Neuronal stem cell (in vitro differentiated cells): ENCODE data around the gene CFAP126.

ENCODE experiments used
- DNase-seq: peaks from one replicate; pipeline ENCODE4 v3.0.0-alpha.2; 2013; ENCODE audit warnings: low spot score
- H2AFZ ChIP-seq: one replicate; pipeline ENCODE4 v1.6.1; 2013; ENCODE audit warnings: mild to moderate bottlenecking, low read length, inconsistent platforms
- H2AK5ac ChIP-seq: 2 replicates; pipeline ENCODE4 v1.6.1; 2013; ENCODE audit warnings: low read depth, mild to moderate bottlenecking, inconsistent platforms, low read length, moderate library complexity, mixed read lengths
- H2BK120ac ChIP-seq: 2 replicates; pipeline ENCODE4 v1.6.1; 2013; ENCODE audit warnings: low read depth, mild to moderate bottlenecking, inconsistent platforms, low read length, moderate library complexity, mixed read lengths
- H2BK12ac ChIP-seq: one replicate; pipeline ENCODE4 v1.6.1; 2013; ENCODE audit warnings: low read length, inconsistent platforms
- H2BK15ac ChIP-seq: 2 replicates; pipeline ENCODE4 v1.6.1; 2013; ENCODE audit warnings: mild to moderate bottlenecking, low read length, inconsistent platforms, mixed read lengths
- H2BK5ac ChIP-seq: one replicate; pipeline ENCODE4 v1.6.1; 2013; ENCODE audit warnings: inconsistent platforms, mild to moderate bottlenecking, low read length, moderate library complexity
- H3K14ac ChIP-seq: one replicate; pipeline ENCODE4 v1.6.1; 2013; ENCODE audit warnings: low read length, inconsistent platforms
- H3K18ac ChIP-seq: 2 replicates; pipeline ENCODE4 v1.6.1; 2013; ENCODE audit warnings: low read length, inconsistent platforms
- H3K23ac ChIP-seq: 2 replicates; pipeline ENCODE4 v1.6.1; 2013; ENCODE audit warnings: low read depth, mild to moderate bottlenecking, mixed read lengths, low read length, inconsistent platforms; ENCODE audit not compliant: poor library complexity
- H3K27ac ChIP-seq: replicated peaks from 3 replicates; pipeline ENCODE4 v1.5.1; 2013; ENCODE audit warnings: low read length, inconsistent platforms
- H3K27me3 ChIP-seq, 3 experiments: 2 replicates each; pipeline ENCODE4 v1.6.1; 2013; ENCODE audit warnings: low read length in 3 of 3, mild to moderate bottlenecking in 2 of 3, inconsistent platforms in 1 of 3, low read depth in 1 of 3, mixed read lengths in 1 of 3, moderate library complexity in 1 of 3; ENCODE audit not compliant: control insufficient read depth in 3 of 3, insufficient read depth in 3 of 3
- H3K36me3 ChIP-seq, 2 donors: replicated peaks in 1 of 2; 2 replicates each; pipeline ENCODE4 v1.6.1; 2013; ENCODE audit warnings: low read length in 2 of 2; ENCODE audit not compliant: control insufficient read depth in 2 of 2, insufficient read depth in 2 of 2
- H3K4ac ChIP-seq: 2 replicates; pipeline ENCODE4 v1.6.1; 2013; ENCODE audit warnings: inconsistent platforms, mild to moderate bottlenecking, low read length, moderate library complexity
- H3K4me1 ChIP-seq, 2 donors: 1 replicate in 1 of 2; 2 replicates in 1 of 2; pipeline ENCODE4 v1.6.1; 2013; ENCODE audit warnings: low read length in 2 of 2, low read depth in 1 of 2; ENCODE audit not compliant: control insufficient read depth in 2 of 2, insufficient read depth in 1 of 2
- H3K4me2 ChIP-seq: one replicate; pipeline ENCODE4 v1.6.1; 2013; ENCODE audit warnings: mild to moderate bottlenecking, low read length, inconsistent platforms; ENCODE audit not compliant: insufficient read depth, poor library complexity, severe bottlenecking
- H3K4me3 ChIP-seq, 2 donors: 2 replicates each; pipeline ENCODE4 v1.5.1; 2013; ENCODE audit warnings: low read length in 2 of 2, mild to moderate bottlenecking in 2 of 2, inconsistent platforms in 1 of 2, moderate library complexity in 1 of 2
- H3K79me1 ChIP-seq: one replicate; pipeline ENCODE4 v1.6.1; 2013; ENCODE audit warnings: low read depth, mild to moderate bottlenecking, inconsistent platforms, low read length, moderate library complexity
- H3K9ac ChIP-seq: one replicate; pipeline ENCODE4 v1.6.1; 2013; ENCODE audit warnings: mild to moderate bottlenecking, low read depth, low read length, inconsistent platforms; ENCODE audit not compliant: poor library complexity
- H3K9me3 ChIP-seq, 2 donors: replicated peaks in 1 of 2; 2 replicates each; pipeline versions ENCODE3 to v1.6.1; 2013; ENCODE audit warnings: low read length in 2 of 2, mild to moderate bottlenecking in 2 of 2, inconsistent platforms in 1 of 2, low read depth in 1 of 2, mixed read lengths in 1 of 2, moderate library complexity in 1 of 2; ENCODE audit not compliant: control insufficient read depth in 2 of 2, insufficient read depth in 1 of 2
- H4K8ac ChIP-seq: one replicate; pipeline ENCODE4 v1.6.1; 2013; ENCODE audit warnings: low read depth, mild to moderate bottlenecking, inconsistent platforms, low read length, moderate library complexity
- H4K91ac ChIP-seq: one replicate; pipeline ENCODE4 v1.6.1; 2013; ENCODE audit warnings: low read length, low read depth, mild to moderate bottlenecking, inconsistent platforms; ENCODE audit not compliant: poor library complexity
- WGBS, 2 donors: extraction: QIAGEN DNeasy Blood & Tissue Kit; methylation state at CpG; one replicate each; pipeline ENCODE4 v1.1.7; 2013; ENCODE audit warnings: missing lambda C conversion rate in 2 of 2, mixed read lengths in 1 of 2; ENCODE audit not compliant: insufficient read length in 2 of 2, insufficient replicate concordance in 1 of 2; ENCODE audit errors: extremely low coverage in 2 of 2; 5-methylcytosine and 5-hydroxymethylcytosine counted together

Gene CFAP126

GRCh38 chr1:161357073-161357472 lies 10.6 kb downstream of the CFAP126 start:
- Histone ChIP-seq H3K79me1 (no peaks in the 10 kb centered on the region), H2BK5ac (no peak overlapping the region), H2BK120ac (no peak overlapping the region), H3K4me1 (no peaks in the 10 kb centered on the region), H3K4ac (no peak overlapping the region), H3K4me3 (no peak overlapping the region), H3K27me3 (no peaks in the 10 kb centered on the region), H3K14ac (no peak overlapping the region), H3K23ac (no peak overlapping the region), H2BK12ac (no peak overlapping the region), H3K27ac (no peak overlapping the region), H2AK5ac (no peak overlapping the region), H3K9ac (no peak overlapping the region), H3K4me2 (no peak overlapping the region), H4K91ac (no peak overlapping the region), H4K8ac (no peak overlapping the region), H3K9me3 (no peaks in the 10 kb centered on the region), H3K36me3 (peaks cover 2 to 37% of the 10 kb centered on the region in 2 donors), H3K18ac (no peak overlapping the region), H2BK15ac (no peak overlapping the region), H2AFZ (no peak overlapping the region)
- no peak for DNase-seq
- WGBS, 2 donors, result no CpG with 5 or more reads among the region's 8 CpGs

- Histone ChIP-seq H3K9ac (no peak overlapping the region), H2AFZ (no peak overlapping the region), H3K23ac (no peak overlapping the region), H3K14ac (no peak overlapping the region), H2BK15ac (no peak overlapping the region), H2AK5ac (no peak overlapping the region), H2BK5ac (no peak overlapping the region), H4K91ac (no peak overlapping the region), H3K4me2 (no peak overlapping the region), H4K8ac (no peak overlapping the region), H3K4me3 (no peak overlapping the region), H3K4me1 (no peaks in the 10 kb centered on the region), H3K79me1 (no peaks in the 10 kb centered on the region), H3K18ac (no peak overlapping the region), H3K4ac (no peak overlapping the region), H3K9me3 (no peaks in the 10 kb centered on the region), H3K27me3 (no peaks in the 10 kb centered on the region), H3K36me3 (peaks cover 3 to 39% of the 10 kb centered on the region in 2 donors), H2BK120ac (no peak overlapping the region), H3K27ac (no peak overlapping the region), H2BK12ac (no peak overlapping the region)
- DNase-seq, result no peak
- no CpG with 5 or more reads among the region's 1 CpG for WGBS, 2 donors
These were observed 16.2 kb downstream of the CFAP126 start for GRCh38 chr1:161351482-161351881.

- Histone ChIP-seq H3K4me3 (no peak overlapping the region), H3K36me3 (peaks cover 3 to 45% of the 10 kb centered on the region in 2 donors), H3K23ac (no peak overlapping the region), H2BK120ac (no peak overlapping the region), H2AK5ac (no peak overlapping the region), H3K27ac (no peak overlapping the region), H3K27me3 (no peaks in the 10 kb centered on the region), H3K14ac (no peak overlapping the region), H3K18ac (no peak overlapping the region), H3K4ac (no peak overlapping the region), H2BK5ac (no peak overlapping the region), H3K9ac (no peak overlapping the region), H3K4me1 (no peaks in the 10 kb centered on the region), H4K91ac (no peak overlapping the region), H3K9me3 (no peaks in the 10 kb centered on the region), H3K79me1 (no peaks in the 10 kb centered on the region), H2BK12ac (no peak overlapping the region), H2BK15ac (no peak overlapping the region), H2AFZ (no peak overlapping the region), H4K8ac (no peak overlapping the region), H3K4me2 (no peak overlapping the region)
- no CpG with 5 or more reads among the region's 1 CpG for WGBS, 2 donors
- DNase-seq, result no peak
These were observed 17.0 kb downstream of the CFAP126 start for GRCh38 chr1:161350671-161351070.

- H2BK5ac ChIP-seq, result no peak overlapping the region
- no peak overlapping the region for H2BK15ac ChIP-seq
- no peaks in the 10 kb centered on the region for H3K27me3 ChIP-seq
- no peak overlapping the region for H3K18ac ChIP-seq
- no peak overlapping the region for H3K27ac ChIP-seq
- no peak overlapping the region for H2BK120ac ChIP-seq
- WGBS, 2 donors, result no CpG with 5 or more reads among the region's 5 CpGs
- H4K8ac ChIP-seq, result no peak overlapping the region
- H3K36me3 ChIP-seq, result peaks cover 10 to 77% of the 10 kb centered on the region in 2 donors
- H3K4me2 ChIP-seq, result no peak overlapping the region
- no peak overlapping the region for H3K4me3 ChIP-seq
- H2AFZ ChIP-seq, result no peak overlapping the region
- no peak overlapping the region for H4K91ac ChIP-seq
- no peaks in the 10 kb centered on the region for H3K9me3 ChIP-seq
- H3K4me1 ChIP-seq, result no peaks in the 10 kb centered on the region
- no peak for DNase-seq
- H3K14ac ChIP-seq, result no peak overlapping the region
- no peak overlapping the region for H3K9ac ChIP-seq
- no peak overlapping the region for H3K4ac ChIP-seq
- no peak overlapping the region for H2AK5ac ChIP-seq
- H3K79me1 ChIP-seq, result peaks cover 2% of the 10 kb centered on the region
- no peak overlapping the region for H3K23ac ChIP-seq
- no peak overlapping the region for H2BK12ac ChIP-seq
These were observed 24.9 kb downstream of the CFAP126 start for GRCh38 chr1:161342821-161343220.
